Nasal cavity respiratory epithelium epithelial cell of viscerocranial mucosa (primary cell): ENCODE data around the gene S100A1. TPM values are rescaled to one million over a fixed set of nuclear protein-coding genes. Genes with fewer than 3 reads are reported as not detected.

Source experiments
- total RNA-seq: library from RNA; depleted of rRNA; stranded (reverse); fragments of >200 nt; gene quantifications from 2 replicates; pipeline ENCODE4 v1.2.3, GENCODE V29; 2014

The S100A1 gene
- not detected in 2 replicates for total RNA-seq

GRCh38 chr1:153627715-153628626 is at the start of gene S100A1:
S100A1 (plus strand) TSS chr1:153628434; CDS start chr1:153630522, 2,088 bp downstream.

GRCh38 chr1:153612755-153613331 is 15.4 kb upstream of the S100A1 start, which contains the start of gene S100A16:
S100A16 (minus strand) TSS chr1:153613137; CDS start chr1:153608151, 4,986 bp downstream.

DNA sequence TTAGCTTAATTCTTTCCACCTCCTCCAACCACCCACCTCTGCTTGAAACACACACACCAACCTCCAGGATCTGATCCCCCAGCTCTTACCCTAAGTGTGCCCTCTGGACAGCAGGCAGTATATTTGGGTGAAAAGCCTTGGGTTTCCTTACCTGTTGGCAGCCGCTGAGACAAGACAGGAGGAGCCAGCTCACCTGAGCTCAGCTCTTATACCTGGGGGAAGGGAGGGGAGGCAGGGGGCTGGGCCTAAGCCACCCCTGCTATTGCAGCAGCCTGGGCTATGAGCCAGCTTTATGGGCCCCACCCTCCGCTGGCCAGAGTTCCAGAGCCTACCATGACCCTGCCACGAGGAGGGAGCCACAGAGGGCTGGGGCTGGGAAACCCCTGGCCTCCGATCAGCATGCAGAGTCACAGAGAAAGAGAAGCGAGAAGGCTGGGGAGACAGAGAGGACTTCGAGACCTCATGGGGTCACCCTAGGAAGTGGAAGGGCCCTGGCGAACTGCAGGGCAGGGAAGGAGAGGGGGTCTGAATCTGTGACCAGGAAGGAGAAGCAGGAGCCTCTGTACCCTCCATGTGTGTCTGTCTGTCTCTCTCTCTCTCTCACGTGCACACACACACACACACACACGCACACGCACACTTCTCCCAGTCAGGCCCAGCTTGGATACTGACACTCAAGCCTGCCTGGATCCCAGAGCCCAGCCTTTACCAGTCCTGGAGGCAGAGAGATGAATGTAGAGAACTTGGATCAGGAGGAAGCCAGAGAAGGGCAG is 11.9 kb upstream of the S100A1 start, which contains the start of gene S100A14:
Gene S100A14, minus strand, starts transcription at position 182 of the 773 bp plus-strand sequence. CDS start 467 bp downstream, outside the sequence.

GRCh38 chr1:153626904-153627714 is 1.1 kb upstream of the S100A1 start, which contains the start of gene S100A13:
S100A13 (minus strand) TSS chr1:153627505; CDS start chr1:153626472, 1,033 bp downstream.

DNA sequence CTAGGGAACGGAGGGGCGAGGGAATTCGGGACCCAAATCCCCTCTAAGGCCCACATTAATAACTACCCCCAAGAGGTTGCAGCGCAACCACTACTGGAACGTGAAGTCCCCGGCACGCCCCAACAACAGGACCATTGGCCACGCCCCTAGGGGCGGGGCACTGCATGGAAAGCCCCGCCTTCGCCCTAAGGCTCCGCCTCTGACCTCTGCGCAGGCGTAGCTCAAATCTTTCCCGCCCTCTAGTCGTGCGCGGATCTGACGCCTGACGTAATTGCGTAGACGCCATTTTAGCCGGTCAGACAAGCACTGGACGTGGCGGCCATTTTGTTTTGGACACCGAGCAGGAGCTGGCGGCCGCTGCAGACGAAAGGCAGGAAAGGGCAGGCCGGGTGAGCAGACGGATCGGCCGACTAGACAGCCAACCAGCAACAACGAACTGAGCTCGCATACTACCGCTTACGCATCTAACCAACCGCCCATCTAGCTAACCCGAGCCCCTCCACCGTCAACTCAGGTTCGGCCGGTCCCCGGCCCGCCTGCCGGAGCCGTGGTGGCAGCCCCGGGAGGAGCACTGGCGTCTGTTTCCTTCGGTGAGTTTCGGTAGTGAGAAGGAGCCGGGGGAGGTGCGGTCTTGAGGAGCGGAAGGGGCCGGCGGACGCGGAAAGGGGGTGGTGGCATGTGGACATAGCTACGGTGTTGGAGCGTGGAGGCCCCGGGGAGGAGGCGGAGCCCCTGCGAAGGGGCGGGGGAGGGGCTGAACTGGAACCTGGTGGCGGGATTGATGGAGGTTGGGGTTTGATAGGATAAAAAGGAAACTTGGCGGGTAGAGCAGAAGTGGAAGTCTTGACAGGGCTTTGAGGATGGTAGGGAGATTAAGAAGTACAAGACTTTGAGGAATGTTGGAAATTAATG is 5.8 kb downstream of the S100A1 start, which contains the start of gene CHTOP:
Gene CHTOP, plus strand, starts transcription at position 313 of the 912 bp plus-strand sequence. CDS start 2,523 bp downstream, outside the sequence.

GRCh38 chr1:153658400-153659174 is 30.4 kb downstream of the S100A1 start, which contains the start of gene SNAPIN:
SNAPIN (plus strand) TSS chr1:153658703; CDS start chr1:153658744, 41 bp downstream.

DNA sequence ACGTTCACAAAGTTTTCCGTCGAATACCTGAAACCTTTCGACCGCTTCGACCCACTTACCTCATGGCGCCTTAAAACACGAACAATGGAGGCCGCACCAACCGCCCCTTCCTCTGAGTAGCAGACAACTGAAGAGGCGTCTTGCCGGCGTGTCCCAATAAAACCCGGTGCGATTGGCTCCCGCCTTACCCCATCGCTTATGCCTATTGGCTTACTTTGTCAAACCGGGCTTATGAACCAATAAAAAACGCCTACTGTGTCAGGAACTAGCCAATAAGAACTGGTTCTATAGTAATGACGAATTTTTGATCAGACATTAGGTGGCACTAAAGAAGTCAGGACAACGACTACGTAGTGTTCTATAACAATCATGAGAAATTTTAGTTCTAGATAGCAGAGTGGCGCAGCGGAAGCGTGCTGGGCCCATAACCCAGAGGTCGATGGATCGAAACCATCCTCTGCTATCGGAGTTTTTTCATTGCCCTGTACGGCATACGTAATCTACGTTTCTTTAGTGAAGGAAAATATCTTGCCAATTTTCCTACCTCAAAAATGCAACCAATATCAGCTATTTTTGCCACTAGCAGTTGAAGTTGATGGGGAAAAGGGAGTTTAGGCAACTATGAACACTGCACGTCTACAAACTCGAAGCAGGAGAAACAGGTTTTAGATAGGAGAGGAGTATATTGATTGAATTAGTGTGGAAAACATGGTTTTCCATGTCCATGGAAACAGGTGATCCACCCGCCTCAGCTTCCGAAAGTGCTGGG is 42.8 kb downstream of the S100A1 start, which contains the start of gene ILF2:
Gene ILF2, minus strand, starts transcription at position 135 of the 769 bp plus-strand sequence. Its CDS starts 71 bp downstream, at position 64.

DNA sequence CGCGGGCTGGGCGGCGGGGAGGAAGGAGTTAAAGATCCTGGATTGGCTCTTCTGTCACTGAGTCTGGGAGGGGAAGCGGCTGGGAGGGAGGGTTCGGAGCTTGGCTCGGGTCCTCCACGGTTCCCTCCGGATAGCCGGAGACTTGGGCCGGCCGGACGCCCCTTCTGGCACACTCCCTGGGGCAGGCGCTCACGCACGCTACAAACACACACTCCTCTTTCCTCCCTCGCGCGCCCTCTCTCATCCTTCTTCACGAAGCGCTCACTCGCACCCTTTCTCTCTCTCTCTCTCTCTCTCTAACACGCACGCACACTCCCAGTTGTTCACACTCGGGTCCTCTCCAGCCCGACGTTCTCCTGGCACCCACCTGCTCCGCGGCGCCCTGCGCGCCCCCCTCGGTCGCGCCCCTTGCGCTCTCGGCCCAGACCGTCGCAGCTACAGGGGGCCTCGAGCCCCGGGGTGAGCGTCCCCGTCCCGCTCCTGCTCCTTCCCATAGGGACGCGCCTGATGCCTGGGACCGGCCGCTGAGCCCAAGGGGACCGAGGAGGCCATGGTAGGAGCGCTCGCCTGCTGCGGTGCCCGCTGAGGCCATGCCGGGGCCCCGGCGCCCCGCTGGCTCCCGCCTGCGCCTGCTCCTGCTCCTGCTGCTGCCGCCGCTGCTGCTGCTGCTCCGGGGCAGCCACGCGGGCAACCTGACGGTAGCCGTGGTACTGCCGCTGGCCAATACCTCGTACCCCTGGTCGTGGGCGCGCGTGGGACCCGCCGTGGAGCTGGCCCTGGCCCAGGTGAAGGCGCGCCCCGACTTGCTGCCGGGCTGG is 50.5 kb downstream of the S100A1 start, which contains the start of gene NPR1:
Gene NPR1, plus strand, starts transcription at position 170 of the 818 bp plus-strand sequence. Its CDS starts 421 bp downstream, at position 591.

Other genes starting within 250 kb of the S100A1 start
- gene S100A8, start 237.4 kb upstream of the S100A1 start, total RNA-seq: 238 and 331 TPM in 2 replicates
- gene S100A7A, start 211.9 kb upstream of the S100A1 start, total RNA-seq: under 0.01 TPM in 1 of 2 replicates, not detected in the other
- 0.64 and 2.1 TPM in 2 replicates for gene S100A7, start 167.8 kb upstream of the S100A1 start, total RNA-seq
- gene S100A6, start 92.4 kb upstream of the S100A1 start, total RNA-seq: 257 and 1,880 TPM in 2 replicates
- gene S100A5, start 87.5 kb upstream of the S100A1 start, total RNA-seq: not detected in 2 replicates
- gene S100A4, start 82.6 kb upstream of the S100A1 start, total RNA-seq: 5.5 TPM in 2 replicates
- gene S100A3, start 79.2 kb upstream of the S100A1 start, total RNA-seq: 2.1 and 2.3 TPM in 2 replicates
- gene S100A2, start 62.6 kb upstream of the S100A1 start, total RNA-seq: 666 and 777 TPM in 2 replicates
- 568 and 750 TPM in 2 replicates for gene S100A16, start 15.3 kb upstream of the S100A1 start, total RNA-seq
- gene S100A14, start 12.1 kb upstream of the S100A1 start, total RNA-seq: 394 and 881 TPM in 2 replicates
- gene S100A13, start 929 bp upstream of the S100A1 start, total RNA-seq: 16.8 and 44.1 TPM in 2 replicates
- gene CHTOP, start 5.6 kb downstream of the S100A1 start, total RNA-seq: 56.5 and 61.9 TPM in 2 replicates
- 42.1 and 66.6 TPM in 2 replicates for gene SNAPIN, start 30.3 kb downstream of the S100A1 start, total RNA-seq
- 88.2 and 102 TPM in 2 replicates for gene ILF2, start 42.6 kb downstream of the S100A1 start, total RNA-seq
- under 0.01 TPM in 1 of 2 replicates, not detected in the other for gene NPR1, start 50.3 kb downstream of the S100A1 start, total RNA-seq
- gene INTS3, start 99.6 kb downstream of the S100A1 start, total RNA-seq: 16.4 and 37.2 TPM in 2 replicates
- 2.1 and 7.6 TPM in 2 replicates for gene SLC27A3, start 147.0 kb downstream of the S100A1 start, total RNA-seq